H1 (cell line): ENCODE measurements around the gene SLC1A2. TPM values are rescaled to one million over a fixed set of nuclear protein-coding genes. Genes with fewer than 3 reads are reported as not detected.

Source experiments
- ASH2L ChIP-seq: fragments of 200-600, 300-600 bp; sonication (generic); IDR thresholded peaks from one replicate; pipeline ENCODE4 v1.7.1; 2017; ENCODE audit warnings: low read length
- EGR1 ChIP-seq: IDR thresholded peaks from 2 replicates; pipeline ENCODE4 v1.6.1; 2011; ENCODE audit warnings: low read depth, low read length, borderline replicate concordance
- SIRT6 ChIP-seq: IDR thresholded peaks from one replicate; pipeline ENCODE4 v1.7.1; 2012; ENCODE audit warnings: low read length, inconsistent platforms
- SP2 ChIP-seq: IDR thresholded peaks from 2 replicates; pipeline ENCODE4 v1.6.1; 2012; ENCODE audit warnings: mild to moderate bottlenecking, low read length, inconsistent platforms
- polyA plus RNA-seq, 7 experiments: library from polyadenylated mRNA; depleted of rRNA in 3 of 7; stranded (reverse) in 5 of 7; unstranded in 2 of 7; fragments of >200 nt in 5 of 7; fragments of 200-250 nt in 2 of 7; gene quantifications; 1 replicate in 5 of 7; 2 replicates in 1 of 7; 4 replicates in 1 of 7; pipeline versions ENCODE4 v1.2.1 to v1.2.3, GENCODE V29; 2011 to 2013; ENCODE audit warnings: missing spikeins in 2 of 7, mixed read lengths in 2 of 7
- total RNA-seq: library from RNA; stranded (reverse); fragmentation: NEBNext Ultra II Directional; extraction: Animal tissue kit (Norgen Biotek cat#: 25700); gene quantifications from 2 replicates; pipeline ENCODE4 v1.2.1, GENCODE V29; 2021
- TF ChIP-seq, protein P1 (sequence below): IDR thresholded peaks from 2 replicates; pipeline ENCODE4 v1.6.1; 2012; ENCODE audit warnings: inconsistent platforms

The SLC1A2 gene
- total and polyA plus RNA-seq, 2 of the 8 experiments (the other 6 are each of a cell fraction or from before 2014, with no cell fraction given): 0.57 to 1.2 TPM

GRCh38 chr11:35271031-35271430, 148.3 kb downstream of the SLC1A2 start (continued):
- TF ChIP-seq SIRT6 (no peak), EGR1 (no peak), SP2 (no peak), ASH2L (no peak)
- TF ChIP-seq, protein P1, sequence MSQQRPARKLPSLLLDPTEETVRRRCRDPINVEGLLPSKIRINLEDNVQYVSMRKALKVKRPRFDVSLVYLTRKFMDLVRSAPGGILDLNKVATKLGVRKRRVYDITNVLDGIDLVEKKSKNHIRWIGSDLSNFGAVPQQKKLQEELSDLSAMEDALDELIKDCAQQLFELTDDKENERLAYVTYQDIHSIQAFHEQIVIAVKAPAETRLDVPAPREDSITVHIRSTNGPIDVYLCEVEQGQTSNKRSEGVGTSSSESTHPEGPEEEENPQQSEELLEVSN: no peak
